ENCODE data around the gene FAAP20. TPM values are rescaled to one million over a fixed set of nuclear protein-coding genes. Genes with fewer than 3 reads are reported as not detected.

FAAP20 gene
- total and polyA plus RNA-seq, 9 of the 15 experiments (the other 6 are each of a cell fraction or from before 2014, with no cell fraction given) = 0.58 to 143 (median 9.9) TPM

GRCh38 chr1:2154022-2154421 is 40.5 kb downstream of the FAAP20 start (continued):
- TF ChIP-seq GABPB2 (CRISPR knock-in tag; conservative IDR thresholded peaks at IDR 0.05) (no peak), ZNF277 (CRISPR knock-in tag; IDR thresholded peaks at IDR 0.05; ENCODE audit: borderline replicate concordance) (no peak)

DNA sequence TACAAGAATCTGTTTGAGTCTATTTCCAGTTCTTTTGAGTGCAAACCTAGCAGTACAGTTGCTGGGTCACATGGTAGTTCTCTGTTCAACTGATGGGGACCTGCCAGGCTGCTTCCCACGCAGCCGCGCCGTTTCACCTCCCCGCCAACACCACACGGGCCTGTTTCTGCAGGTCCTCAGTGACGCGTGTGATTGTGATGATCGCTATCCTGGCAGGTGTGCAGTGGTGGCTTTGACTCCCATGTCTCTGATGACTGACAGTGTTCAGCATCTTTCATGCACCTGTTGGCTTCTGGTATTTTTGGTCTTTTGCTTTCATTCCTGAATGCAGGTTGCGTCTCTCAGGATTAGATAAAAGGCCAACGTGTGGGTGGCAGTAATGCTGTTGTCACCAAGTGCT is 41.6 kb downstream of the FAAP20 start:
- H3K36me3 ChIP-seq (ENCODE audit: control insufficient read depth, insufficient read depth, low read length) = no peaks in the 10 kb centered on the region
- H3K27me3 ChIP-seq (ENCODE audit: control insufficient read depth in 2 of 2, insufficient read depth in 2 of 2, low read length in 2 of 2) = peaks cover 63 to 93% of the 10 kb centered on the region in 2 experiments
- H3K9ac ChIP-seq (ENCODE audit: insufficient read depth in 1 of 2, low read depth in 2 of 2, low read length in 2 of 2) = no peak overlapping the region
- H3K27ac ChIP-seq (ENCODE audit: extremely low read depth, low read depth, low read length) = no peak overlapping the region
- WGBS (ENCODE audit: insufficient coverage, low coverage, missing lambda C conversion rate) = 10% methylated on average over 11 of the region's 11 CpGs
- no TSS peak for BruUV-seq (replicated peaks)
- CTCF ChIA-PET (ENCODE audit: low intra/inter-chr PET ratio) = no interaction called here
- POLR2A ChIA-PET = interaction anchor here (0.6 to 0.9 kb wide), 2 partner anchors 27 to 1004 kb away, joined by 3 read pairs; no protein-coding TSS in a partner anchor
- H3K9me3 ChIP-seq (replicated peaks; ENCODE audit: control insufficient read depth, insufficient read depth, low read depth, low read length) = no peaks in the 10 kb centered on the region; the same call in 1 of the 2 replicates
- DNase-seq (ENCODE audit: extremely low read depth in 1 of 4, low spot score in 3 of 4) = no peak
- peaks cover 0 to 10% of the 10 kb centered on the region in 2 experiments; a peak in 1 of 5 replicates for H3K4me1 ChIP-seq (replicated peaks in 1 of 2; ENCODE audit: control insufficient read depth in 2 of 2, insufficient read depth in 2 of 2, low read length in 2 of 2)
- H3K9me1 ChIP-seq (ENCODE audit: control insufficient read depth, insufficient read depth, low read length) = peaks cover 5% of the 10 kb centered on the region
- FAIRE-seq = no peak
- H3K4me3 ChIP-seq = no peak overlapping the region
- in situ Hi-C loops (cut with MboI) (no loop called here), intact Hi-C loops (cut with micrococcal nuclease) (no loop called here)
- no peaks in the 10 kb centered on the region for H4K20me1 ChIP-seq (replicated peaks; ENCODE audit: control insufficient read depth, insufficient read depth, low read length)
- no peak overlapping the region for H2AFZ ChIP-seq (ENCODE audit: low read depth, low read length)
- ATAC-seq = no peak
- no peaks in the 10 kb centered on the region for H3K79me2 ChIP-seq (ENCODE audit: control insufficient read depth, insufficient read depth, low read length)
- TF ChIP-seq NONO (IDR thresholded peaks at IDR 0.05; ENCODE audit: low read depth in 2 of 2, low read length in 1 of 2) (no peak), ZNF707 (CRISPR knock-in tag; conservative IDR thresholded peaks at IDR 0.05) (no peak)
- TF ChIP-seq, protein P1, sequence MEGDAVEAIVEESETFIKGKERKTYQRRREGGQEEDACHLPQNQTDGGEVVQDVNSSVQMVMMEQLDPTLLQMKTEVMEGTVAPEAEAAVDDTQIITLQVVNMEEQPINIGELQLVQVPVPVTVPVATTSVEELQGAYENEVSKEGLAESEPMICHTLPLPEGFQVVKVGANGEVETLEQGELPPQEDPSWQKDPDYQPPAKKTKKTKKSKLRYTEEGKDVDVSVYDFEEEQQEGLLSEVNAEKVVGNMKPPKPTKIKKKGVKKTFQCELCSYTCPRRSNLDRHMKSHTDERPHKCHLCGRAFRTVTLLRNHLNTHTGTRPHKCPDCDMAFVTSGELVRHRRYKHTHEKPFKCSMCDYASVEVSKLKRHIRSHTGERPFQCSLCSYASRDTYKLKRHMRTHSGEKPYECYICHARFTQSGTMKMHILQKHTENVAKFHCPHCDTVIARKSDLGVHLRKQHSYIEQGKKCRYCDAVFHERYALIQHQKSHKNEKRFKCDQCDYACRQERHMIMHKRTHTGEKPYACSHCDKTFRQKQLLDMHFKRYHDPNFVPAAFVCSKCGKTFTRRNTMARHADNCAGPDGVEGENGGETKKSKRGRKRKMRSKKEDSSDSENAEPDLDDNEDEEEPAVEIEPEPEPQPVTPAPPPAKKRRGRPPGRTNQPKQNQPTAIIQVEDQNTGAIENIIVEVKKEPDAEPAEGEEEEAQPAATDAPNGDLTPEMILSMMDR (IDR thresholded peaks at IDR 0.05 in 2 of 3, conservative IDR thresholded peaks at IDR 0.05 in 1 of 3; ENCODE audit: insufficient read depth in 2 of 3, low read depth in 1 of 3, low read length in 3 of 3) = no peak
- H3K4me2 ChIP-seq (ENCODE audit: insufficient read depth, low read length) = no peak overlapping the region
